Natural killer cell (primary cell): ENCODE measurements around the gene NEURL1B. TPM values are rescaled to one million over a fixed set of nuclear protein-coding genes. Genes with fewer than 3 reads are reported as not detected.

Source experiments
- ATAC-seq, 3 donors: fragments of 150-1000 bp in 2 of 3; fragments of 200-7000 bp in 1 of 3; cut with Tn5 transposase; 1 replicate in 1 of 3; 2 replicates in 2 of 3; pipeline ENCODE4 v1.10.0; 2021; ENCODE audit warnings: mild to moderate bottlenecking in 2 of 3, moderate library complexity in 2 of 3
- DNase-seq, 2 donors: peaks; one replicate each; pipeline versions ENCODE4 v3.0.0 to v3.0.0-alpha.2; 2013 to 2021; ENCODE audit warnings: mixed read lengths in 1 of 2
- H3K27ac ChIP-seq: one replicate; pipeline ENCODE4 v1.5.1; 2013; ENCODE audit warnings: mild to moderate bottlenecking, low read length
- H3K27me3 ChIP-seq: one replicate; pipeline ENCODE4 v1.6.1; 2013; ENCODE audit warnings: low read length; ENCODE audit not compliant: control insufficient read depth, insufficient read depth
- H3K36me3 ChIP-seq: one replicate; pipeline ENCODE4 v1.6.1; 2013; ENCODE audit warnings: low read length; ENCODE audit not compliant: control insufficient read depth, insufficient read depth
- H3K4me1 ChIP-seq: one replicate; pipeline ENCODE4 v1.6.1; 2013; ENCODE audit warnings: low read length; ENCODE audit not compliant: control insufficient read depth, insufficient read depth
- H3K4me3 ChIP-seq: one replicate; pipeline ENCODE4 v1.5.1; 2013; ENCODE audit warnings: low read length
- H3K9me3 ChIP-seq: one replicate; pipeline ENCODE4 v1.6.1; 2013; ENCODE audit warnings: low read length; ENCODE audit not compliant: control insufficient read depth, insufficient read depth
- H3K27ac Mint-ChIP-seq, 2 donors: one replicate each; pipeline ENCODE4 v1.8.0; 2022; ENCODE audit warnings: mild to moderate bottlenecking in 2 of 2, mixed read lengths in 2 of 2, moderate library complexity in 1 of 2
- H3K27me3 Mint-ChIP-seq, 2 donors: one replicate each; pipeline ENCODE4 v1.8.0; 2022; ENCODE audit warnings: low read depth in 2 of 2, mixed read lengths in 2 of 2
- H3K36me3 Mint-ChIP-seq: one replicate; pipeline ENCODE4 v1.8.0; 2022; ENCODE audit warnings: mixed read lengths
- H3K4me1 Mint-ChIP-seq, 2 donors: one replicate each; pipeline ENCODE4 v1.8.0; 2022; ENCODE audit warnings: mixed read lengths in 2 of 2
- H3K4me3 Mint-ChIP-seq: one replicate; pipeline ENCODE4 v1.8.0; 2022; ENCODE audit warnings: mild to moderate bottlenecking, moderate library complexity, mixed read lengths
- H3K9me3 Mint-ChIP-seq, 2 donors: one replicate each; pipeline ENCODE4 v1.8.0; 2022; ENCODE audit warnings: mixed read lengths in 2 of 2
- CTCF ChIP-seq: fragments of 200-600 bp; IDR thresholded peaks from one replicate; pipeline ENCODE4 v1.8.0; 2022; ENCODE audit warnings: antibody characterized with exemption
- WGBS: methylation state at CpG from one replicate; pipeline ENCODE4 v1.1.7; 2013; ENCODE audit warnings: missing lambda C conversion rate; ENCODE audit not compliant: insufficient coverage; 5-methylcytosine and 5-hydroxymethylcytosine counted together
- intact Hi-C: fragments of 100-400 bp; cut with micrococcal nuclease; formaldehyde crosslinking; loops from one replicate; pipeline ENCODE4 v1.14.2; 2022
- total RNA-seq, 4 donors: library from RNA; stranded (reverse); fragments of 120-200 nt in 1 of 4; gene quantifications; one replicate each; pipeline versions ENCODE4 v1.2.3 to v1.2.4, GENCODE V29; 2013 to 2022

NEURL1B gene
- total RNA-seq, 3 donors from 2014 or later (not counting 1 experiment from before 2014, with no cell fraction given): 0.28 to 0.54 (median 0.45) TPM

GRCh38 chr5:172714491-172715420, 73.7 kb downstream of the NEURL1B start:
- Histone ChIP-seq H3K9me3 (no peaks in the 10 kb centered on the region), H3K36me3 (no peaks in the 10 kb centered on the region), H3K4me3 (no peak overlapping the region), H3K27ac (no peak overlapping the region), H3K4me1 (peaks cover 23% of the 10 kb centered on the region), H3K27me3 (peaks cover 5% of the 10 kb centered on the region)
- H3K4me3 Mint-ChIP-seq: no peak overlapping the region
- H3K9me3 Mint-ChIP-seq: no peaks in the 10 kb centered on the region
- peak; percentile 81 for TF ChIP-seq CTCF
- peak overlapping the region in 1 of 2 donors; percentile 57 for H3K27ac Mint-ChIP-seq
- H3K4me1 Mint-ChIP-seq: peaks cover 15 to 21% of the 10 kb centered on the region in 2 donors
- ATAC-seq (peak; percentile 74 to 83 (median 75)), DNase-seq (peak; percentile 58 to 84)
- H3K36me3 Mint-ChIP-seq: no peaks in the 10 kb centered on the region
- intact Hi-C loops: loop anchor here (2.0 to 5.0 kb wide), 2 partner anchors 58 to 488 kb away; no protein-coding TSS in a partner anchor
- WGBS: 41% methylated on average over 15 of the region's 15 CpGs
- H3K27me3 Mint-ChIP-seq: peaks cover 18 to 30% of the 10 kb centered on the region in 2 donors

- Mint-ChIP-seq H3K9me3 (no peaks in the 10 kb centered on the region), H3K4me1 (peaks cover 15 to 21% of the 10 kb centered on the region in 2 donors), H3K27ac (no peak overlapping the region), H3K4me3 (no peak overlapping the region), H3K36me3 (no peaks in the 10 kb centered on the region), H3K27me3 (peaks cover 16 to 36% of the 10 kb centered on the region in 2 donors)
- Histone ChIP-seq H3K4me3 (no peak overlapping the region), H3K4me1 (peaks cover 23% of the 10 kb centered on the region), H3K27me3 (peaks cover 6% of the 10 kb centered on the region), H3K9me3 (no peaks in the 10 kb centered on the region), H3K36me3 (no peaks in the 10 kb centered on the region), H3K27ac (no peak overlapping the region)
- no peak for TF ChIP-seq CTCF
- WGBS: 96% methylated on average over 6 of the region's 6 CpGs
- intact Hi-C loops: loop anchor here (2.0 kb wide), 1 partner anchor 57 kb away; no protein-coding TSS in a partner anchor
- DNase-seq (no peak), ATAC-seq (no peak)
Measured at GRCh38 chr5:172715421-172715780, 74.3 kb downstream of the NEURL1B start.

- no peaks in the 10 kb centered on the region for H3K36me3 Mint-ChIP-seq
- WGBS: 91% methylated on average over 13 of the region's 13 CpGs
- H3K4me3 ChIP-seq: no peak overlapping the region
- peaks cover 28% of the 10 kb centered on the region for H3K4me1 ChIP-seq
- H3K4me1 Mint-ChIP-seq: peaks cover 15 to 21% of the 10 kb centered on the region in 2 donors
- peaks cover 9 to 31% of the 10 kb centered on the region in 2 donors for H3K27me3 Mint-ChIP-seq
- peaks cover 12% of the 10 kb centered on the region for H3K27me3 ChIP-seq
- no peaks in the 10 kb centered on the region for H3K9me3 Mint-ChIP-seq
- no peak overlapping the region for H3K4me3 Mint-ChIP-seq
- ATAC-seq (no peak), DNase-seq (no peak)
- no peaks in the 10 kb centered on the region for H3K9me3 ChIP-seq
- H3K36me3 ChIP-seq: no peaks in the 10 kb centered on the region
- intact Hi-C loops: loop anchor here (2.0 kb wide), 1 partner anchor 57 kb away; no protein-coding TSS in a partner anchor
- H3K27ac ChIP-seq: no peak overlapping the region
- no peak overlapping the region for H3K27ac Mint-ChIP-seq
- TF ChIP-seq CTCF: no peak
Measured at GRCh38 chr5:172715931-172716682, 75.0 kb downstream of the NEURL1B start.
